HG02884 (cell line): Measurements from ENCODE around the gene PDE6D.

ENCODE experiments used
- ATAC-seq: cut with Tn5 transposase; IDR thresholded peaks from one replicate; pipeline ENCODE4 v1.9.1; 2021; ENCODE audit warnings: mild to moderate bottlenecking, moderate library complexity; ENCODE audit not compliant: unreplicated experiment

PDE6D gene

GRCh38 chr2:231780909-231781797 lies at the start of gene PDE6D:
Gene PDE6D, minus strand, starts transcription at chr2:231781282. Its CDS starts 168 bp downstream, at chr2:231781114.
- ATAC-seq = peak; percentile 82

GRCh38 chr2:231821908-231822307 lies 40.8 kb upstream of the PDE6D start:
- no peak for ATAC-seq

GRCh38 chr2:231820786-231821303 lies 39.8 kb upstream of the PDE6D start:
- no peak for ATAC-seq

- no peak for ATAC-seq
Observed at GRCh38 chr2:231819447-231820042, 38.5 kb upstream of the PDE6D start.

GRCh38 chr2:231816327-231817026 lies 35.4 kb upstream of the PDE6D start:
- ATAC-seq = no peak

DNA sequence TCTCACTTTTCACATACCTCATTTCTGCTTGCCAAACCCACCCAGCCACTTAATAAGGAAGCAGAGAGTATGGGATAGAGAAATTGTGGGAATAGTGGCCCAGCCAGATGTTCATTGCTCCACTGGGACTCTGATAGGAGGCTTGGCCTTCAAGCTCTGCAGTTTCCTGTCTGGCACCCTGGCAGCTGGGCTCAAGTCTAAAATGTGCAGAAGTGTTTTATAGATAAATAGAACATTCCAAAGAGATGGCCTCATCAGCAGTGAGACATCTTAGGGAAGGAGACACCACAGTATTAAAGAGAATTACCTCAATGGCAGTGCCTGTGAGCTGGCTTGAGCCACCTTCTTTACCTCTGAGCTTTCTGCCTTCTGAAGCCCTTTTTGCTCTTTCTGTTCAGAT lies 29.8 kb upstream of the PDE6D start:
- ATAC-seq = no peak

DNA sequence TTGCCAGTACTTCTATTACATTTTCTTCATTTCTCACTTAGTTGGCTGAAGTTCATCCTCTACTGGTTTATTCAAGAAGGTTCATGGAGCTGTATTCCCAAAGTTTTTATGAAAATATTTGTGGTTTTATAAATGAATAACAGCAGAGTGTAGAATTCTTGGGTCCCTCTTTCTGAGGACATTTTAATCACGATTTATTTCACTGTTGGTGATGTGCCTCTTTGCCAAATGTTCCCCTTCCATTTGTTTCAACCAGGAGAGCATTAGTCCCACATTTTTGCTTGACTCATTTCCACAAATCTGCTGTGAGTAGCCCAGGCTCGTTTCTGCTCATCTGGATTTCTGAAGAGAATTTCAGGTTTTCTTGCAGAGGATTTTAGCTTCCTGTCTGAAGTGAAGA lies 25.9 kb upstream of the PDE6D start:
- no peak for ATAC-seq

DNA sequence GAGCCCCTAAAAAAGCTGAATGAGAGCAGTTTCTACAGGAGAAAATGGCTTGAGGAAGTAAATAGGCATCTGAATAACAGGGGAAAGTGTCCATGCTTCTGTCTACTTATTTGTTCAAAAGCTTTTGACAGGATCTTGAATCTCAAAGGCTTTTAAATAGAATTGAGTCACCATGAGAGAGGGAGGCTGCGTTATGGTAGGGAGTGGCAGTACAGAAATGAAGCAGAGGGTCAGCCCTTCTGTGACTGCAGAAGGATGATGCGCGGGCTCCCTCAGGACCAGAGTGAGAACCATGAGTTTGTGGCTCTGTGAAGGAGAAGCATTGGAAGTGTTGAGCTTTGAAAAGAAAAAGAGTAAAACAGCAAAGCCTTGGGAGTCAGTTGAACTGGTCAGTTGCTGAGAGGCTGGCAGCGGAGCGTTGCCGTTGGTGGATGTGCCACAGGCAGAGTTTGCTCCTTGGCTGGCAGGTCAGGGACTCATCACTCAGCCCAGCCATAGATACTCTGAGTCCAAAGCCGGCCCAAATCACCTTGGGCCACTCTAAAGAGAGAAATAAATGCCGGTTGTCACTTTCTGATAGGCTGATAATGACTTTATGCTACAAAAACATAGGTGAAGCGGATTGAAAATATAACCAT lies 22.5 kb upstream of the PDE6D start:
- no peak for ATAC-seq

- ATAC-seq = no peak
Observed at GRCh38 chr2:231800493-231801091, 19.5 kb upstream of the PDE6D start.

GRCh38 chr2:231795525-231796327 lies 14.6 kb upstream of the PDE6D start:
- no peak for ATAC-seq

DNA sequence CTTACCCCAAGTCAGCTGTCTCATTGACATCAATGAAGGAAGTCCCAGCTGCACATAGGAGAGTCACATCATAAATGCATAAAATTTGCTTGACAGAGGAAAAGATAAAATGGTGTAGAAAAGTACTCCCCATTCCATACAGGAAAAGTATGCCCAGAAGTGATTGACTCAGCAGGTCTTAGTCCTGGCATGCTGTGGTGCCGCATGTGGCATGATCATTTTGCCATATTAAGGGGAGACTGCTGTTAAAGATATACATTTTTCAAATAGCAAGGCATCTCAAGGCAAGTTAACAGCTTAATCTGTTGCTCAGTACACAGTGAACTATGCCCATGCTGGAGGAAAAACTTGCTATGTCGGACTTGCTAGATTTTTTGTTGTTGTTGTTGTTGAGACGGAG lies 13.3 kb upstream of the PDE6D start:
- ATAC-seq = no peak

DNA sequence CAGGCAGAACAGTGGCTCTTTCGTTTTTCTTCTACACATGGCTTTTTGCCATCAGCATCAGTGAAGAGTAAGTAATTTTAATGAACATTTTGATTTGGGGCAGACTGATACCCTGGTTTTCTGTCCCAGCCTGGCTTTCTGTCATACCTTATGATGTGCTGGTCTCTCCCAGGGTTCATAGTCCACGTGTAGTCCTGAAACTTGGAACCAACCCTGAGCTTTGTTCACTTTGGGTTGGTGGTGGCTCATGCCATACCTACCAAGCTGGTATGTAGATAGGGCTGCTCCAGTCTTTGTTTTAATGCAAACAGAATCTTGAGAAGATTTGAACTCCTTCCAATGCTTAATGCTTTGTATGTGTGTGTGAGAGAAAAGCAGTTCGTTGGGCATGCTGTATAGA lies 10.0 kb upstream of the PDE6D start:
- no peak for ATAC-seq

GRCh38 chr2:231786917-231787292 lies 5.8 kb upstream of the PDE6D start:
- ATAC-seq = no peak

DNA sequence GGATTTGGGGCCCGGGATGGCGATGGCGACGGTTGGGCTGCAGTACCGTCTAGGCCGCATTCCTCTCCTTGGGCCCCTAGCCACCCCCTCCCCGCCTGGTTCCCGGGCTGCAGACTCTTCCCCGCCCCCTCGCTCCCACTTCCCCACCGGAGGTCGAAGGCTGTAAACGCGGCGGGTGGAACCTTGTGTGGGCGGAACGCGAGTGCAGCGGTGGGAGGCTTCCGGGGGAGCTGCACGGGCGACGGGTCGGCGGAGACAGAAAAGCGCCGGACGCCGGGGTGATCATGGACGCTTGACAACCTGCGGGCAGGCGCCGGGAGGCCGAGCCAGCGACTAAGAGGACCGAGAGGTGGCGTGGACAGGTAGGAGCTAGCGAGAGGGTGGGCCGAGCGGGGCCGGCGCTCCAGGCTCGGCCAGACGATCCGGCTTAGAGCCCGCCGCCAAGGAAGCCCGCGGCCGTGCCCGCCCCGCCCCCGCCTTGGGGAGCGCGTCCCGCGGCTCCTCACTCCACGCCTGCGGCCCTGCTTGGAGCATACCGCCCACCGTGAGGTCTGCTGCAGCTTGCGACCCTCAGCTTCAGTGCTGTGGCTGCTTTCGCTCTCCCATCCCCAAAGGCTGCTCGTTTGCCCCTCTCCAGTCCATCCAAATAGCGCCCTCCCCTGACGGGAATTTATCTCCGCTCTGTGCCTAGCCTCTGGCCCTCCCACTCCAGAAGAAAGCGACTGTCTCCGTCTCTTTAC lies 5.3 kb upstream of the PDE6D start, which contains the start of gene COPS7B:
Gene COPS7B (plus strand): TSS at position 269 of the 740 bp plus-strand sequence. CDS start 2,126 bp downstream, outside the sequence.
- peak; percentile 43 for ATAC-seq

GRCh38 chr2:231785822-231786176 lies 4.7 kb upstream of the PDE6D start:
- ATAC-seq = no peak

DNA sequence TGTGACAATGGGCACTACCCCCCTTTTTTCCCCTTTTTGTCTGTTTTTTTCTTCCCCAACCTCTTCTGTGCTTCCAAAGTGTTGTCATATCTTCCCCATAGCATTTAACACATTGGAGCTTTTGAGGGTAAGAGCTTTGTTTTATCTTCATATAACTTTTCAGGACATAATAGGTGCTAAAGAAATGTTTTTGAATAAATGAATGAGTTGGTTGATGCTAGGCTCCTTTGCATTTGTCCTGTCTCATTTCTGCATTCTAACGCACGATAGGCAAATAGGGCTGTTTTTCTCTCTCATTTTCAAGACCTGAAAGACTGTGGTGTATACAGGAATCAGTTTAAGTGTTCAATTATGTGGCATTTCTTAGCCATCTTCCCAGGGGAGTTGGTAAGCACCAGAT lies 4.3 kb upstream of the PDE6D start:
- no peak for ATAC-seq

- ATAC-seq = no peak
Observed at GRCh38 chr2:231781798-231782726, 980 bp upstream of the PDE6D start.
